Esophagus squamous epithelium (tissue), 5 donors: Measurements from ENCODE around the gene ERAL1. TPM values are rescaled to one million over a fixed set of nuclear protein-coding genes. Genes with fewer than 3 reads are reported as not detected.

Experiments used
- DNase-seq: peaks from one replicate; lab custom pipeline; 2025; lab: John Stamatoyannopoulos, UW
- H3K27ac ChIP-seq, 4 donors: fragments of 200-600 bp; sonication (generic); one replicate each; pipeline ENCODE4 v1.5.1; 2016 to 2019; ENCODE audit warnings: mild to moderate bottlenecking in 1 of 4
- H3K27me3 ChIP-seq, 4 donors: fragments of 200-600 bp; sonication (generic); 1 replicate in 3 of 4; 2 replicates in 1 of 4; pipeline versions ENCODE4 v1.5.1 to v1.6.0; 2017 to 2021; ENCODE audit warnings: antibody characterized with exemption in 1 of 4
- H3K36me3 ChIP-seq, 3 donors: fragments of 200-600 bp; sonication (generic); one replicate each; pipeline ENCODE4 v1.5.1; 2016 to 2019
- H3K4me1 ChIP-seq, 3 donors: fragments of 200-600 bp; sonication (generic); one replicate each; pipeline ENCODE4 v1.5.1; 2017 to 2019
- H3K4me3 ChIP-seq, 4 donors: fragments of 200-600 bp; sonication (generic); 1 replicate in 3 of 4; 2 replicates in 1 of 4; pipeline ENCODE4 v1.5.1; 2016 to 2019; ENCODE audit warnings: mild to moderate bottlenecking in 2 of 4, moderate library complexity in 1 of 4
- H3K9me3 ChIP-seq, 3 donors: fragments of 200-600 bp; sonication (generic); one replicate each; pipeline ENCODE4 v1.5.1; 2016 to 2019
- POLR2A ChIP-seq, 4 donors: fragments of 450-650 bp; IDR thresholded peaks; one replicate each; pipeline ENCODE4 v1.6.1; 2017; ENCODE audit warnings: antibody characterized with exemption in 4 of 4, mild to moderate bottlenecking in 4 of 4, moderate library complexity in 3 of 4
- WGBS, 2 donors: methylation state at CpG; one replicate each; pipeline ENCODE4 v1.1.5; 2018; 5-methylcytosine and 5-hydroxymethylcytosine counted together
- intact Hi-C: fragments of 100-400 bp; cut with DNase I; formaldehyde crosslinking; loops from one replicate; pipeline ENCODE4 v1.15.0; 2022
- total RNA-seq, 4 donors: library from RNA; depleted of rRNA; stranded (reverse); fragments of >200 nt; gene quantifications; one replicate each; pipeline ENCODE4 v1.1.0, GENCODE V29; 2016
- TF ChIP-seq, protein P1 (sequence below), 6 experiments: fragments of 450-650 bp in 4 of 6; fragments of 200-600 bp in 2 of 6; sonication (generic) in 2 of 6; IDR thresholded peaks; one replicate each; pipeline ENCODE4 v1.5.1; 2016 to 2019; ENCODE audit warnings: antibody characterized with exemption in 6 of 6, mild to moderate bottlenecking in 4 of 6, moderate library complexity in 4 of 6
- donor health status: DM: yes; HTN: yes; CAD: no.

ERAL1 gene
- total RNA-seq, 4 donors from 2014 or later, result 24.7 to 41.6 (median 37.8) TPM

DNA sequence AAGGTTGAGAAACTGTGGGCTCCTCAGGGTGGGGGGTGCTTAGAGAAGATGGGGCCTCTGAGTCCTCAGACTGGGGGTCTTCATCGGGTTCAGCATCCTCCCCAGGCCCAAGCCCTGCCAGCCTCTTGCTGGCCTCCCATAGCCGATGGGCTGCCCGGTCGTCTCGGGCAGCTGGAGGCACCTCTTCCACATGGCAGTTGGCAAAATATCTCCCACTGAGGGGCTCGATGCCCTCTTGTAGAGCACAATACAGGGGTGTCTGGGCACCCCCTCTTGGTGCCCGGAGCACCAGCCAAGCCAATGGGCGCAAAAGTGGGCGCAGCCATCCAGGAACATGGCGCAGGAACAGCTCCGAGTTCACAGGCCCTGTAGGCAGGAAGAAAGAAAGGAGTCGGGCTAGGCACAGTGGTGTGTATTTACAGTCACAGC is 43.7 kb downstream of the ERAL1 start:
- WGBS, 2 donors, result 54 to 88% methylated on average over 2 to 11 of the region's 12 CpGs
- peak overlapping the region; percentile 91 to 98 (median 96) for H3K27ac ChIP-seq
- H3K4me3 ChIP-seq, result no peak overlapping the region
- H3K36me3 ChIP-seq, result peaks cover 0 to 5% (median 0%) of the 10 kb centered on the region in 3 donors
- DNase-seq, result no peak
- no peaks in the 10 kb centered on the region for H3K27me3 ChIP-seq
- no peaks in the 10 kb centered on the region for H3K9me3 ChIP-seq
- TF ChIP-seq, protein P1, sequence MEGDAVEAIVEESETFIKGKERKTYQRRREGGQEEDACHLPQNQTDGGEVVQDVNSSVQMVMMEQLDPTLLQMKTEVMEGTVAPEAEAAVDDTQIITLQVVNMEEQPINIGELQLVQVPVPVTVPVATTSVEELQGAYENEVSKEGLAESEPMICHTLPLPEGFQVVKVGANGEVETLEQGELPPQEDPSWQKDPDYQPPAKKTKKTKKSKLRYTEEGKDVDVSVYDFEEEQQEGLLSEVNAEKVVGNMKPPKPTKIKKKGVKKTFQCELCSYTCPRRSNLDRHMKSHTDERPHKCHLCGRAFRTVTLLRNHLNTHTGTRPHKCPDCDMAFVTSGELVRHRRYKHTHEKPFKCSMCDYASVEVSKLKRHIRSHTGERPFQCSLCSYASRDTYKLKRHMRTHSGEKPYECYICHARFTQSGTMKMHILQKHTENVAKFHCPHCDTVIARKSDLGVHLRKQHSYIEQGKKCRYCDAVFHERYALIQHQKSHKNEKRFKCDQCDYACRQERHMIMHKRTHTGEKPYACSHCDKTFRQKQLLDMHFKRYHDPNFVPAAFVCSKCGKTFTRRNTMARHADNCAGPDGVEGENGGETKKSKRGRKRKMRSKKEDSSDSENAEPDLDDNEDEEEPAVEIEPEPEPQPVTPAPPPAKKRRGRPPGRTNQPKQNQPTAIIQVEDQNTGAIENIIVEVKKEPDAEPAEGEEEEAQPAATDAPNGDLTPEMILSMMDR (IDR thresholded peaks at IDR 0.05), result no peak
- no peak for TF ChIP-seq POLR2A (IDR thresholded peaks at IDR 0.05)
- H3K4me1 ChIP-seq, result peaks cover 35 to 80% (median 51%) of the 10 kb centered on the region in 3 donors
- intact Hi-C loops, result no loop called here

DNA sequence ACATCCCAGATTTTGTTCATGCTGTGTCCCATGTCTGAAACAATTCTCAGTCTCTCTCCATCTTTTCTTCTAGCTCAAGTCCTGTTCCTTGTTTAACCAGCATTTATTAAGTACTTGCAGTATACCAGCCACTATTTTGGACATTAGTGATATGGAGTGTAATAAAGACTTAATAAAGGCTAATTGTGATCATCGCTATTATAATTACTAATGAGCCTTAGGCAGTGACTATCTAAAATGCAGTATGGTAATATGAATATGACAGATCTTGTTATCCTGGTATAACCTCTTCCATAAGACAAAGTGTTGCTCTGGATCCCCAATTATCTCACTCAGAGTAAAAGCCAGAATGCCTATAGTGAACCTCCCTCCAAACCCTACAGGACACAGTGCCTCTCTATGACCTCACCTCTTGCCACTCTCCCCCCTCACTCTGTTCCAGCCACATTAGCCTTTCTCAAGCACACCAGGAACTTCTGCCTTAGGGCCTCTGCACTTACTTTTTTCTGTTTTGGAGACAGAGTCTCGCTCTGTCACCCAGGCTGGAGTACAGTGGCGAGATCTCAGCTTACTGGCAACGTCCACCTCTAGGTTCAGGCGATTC is 44.5 kb downstream of the ERAL1 start:
- H3K27ac ChIP-seq, result peak overlapping the region in 3 of 4 donors; percentile 19 to 98 (median 97)
- DNase-seq, result no peak
- H3K36me3 ChIP-seq, result peaks cover 0 to 5% (median 0%) of the 10 kb centered on the region in 3 donors
- H3K9me3 ChIP-seq, result no peaks in the 10 kb centered on the region
- H3K27me3 ChIP-seq, result no peaks in the 10 kb centered on the region
- no peak overlapping the region for H3K4me3 ChIP-seq
- H3K4me1 ChIP-seq, result peaks cover 30 to 80% (median 46%) of the 10 kb centered on the region in 3 donors
- intact Hi-C loops, result no loop called here
- TF ChIP-seq POLR2A (IDR thresholded peaks at IDR 0.05), result no peak
- TF ChIP-seq, protein P1 (IDR thresholded peaks at IDR 0.05), result no peak
- WGBS, 2 donors, result 91 to 99% methylated on average over 5 of the region's 5 CpGs

DNA sequence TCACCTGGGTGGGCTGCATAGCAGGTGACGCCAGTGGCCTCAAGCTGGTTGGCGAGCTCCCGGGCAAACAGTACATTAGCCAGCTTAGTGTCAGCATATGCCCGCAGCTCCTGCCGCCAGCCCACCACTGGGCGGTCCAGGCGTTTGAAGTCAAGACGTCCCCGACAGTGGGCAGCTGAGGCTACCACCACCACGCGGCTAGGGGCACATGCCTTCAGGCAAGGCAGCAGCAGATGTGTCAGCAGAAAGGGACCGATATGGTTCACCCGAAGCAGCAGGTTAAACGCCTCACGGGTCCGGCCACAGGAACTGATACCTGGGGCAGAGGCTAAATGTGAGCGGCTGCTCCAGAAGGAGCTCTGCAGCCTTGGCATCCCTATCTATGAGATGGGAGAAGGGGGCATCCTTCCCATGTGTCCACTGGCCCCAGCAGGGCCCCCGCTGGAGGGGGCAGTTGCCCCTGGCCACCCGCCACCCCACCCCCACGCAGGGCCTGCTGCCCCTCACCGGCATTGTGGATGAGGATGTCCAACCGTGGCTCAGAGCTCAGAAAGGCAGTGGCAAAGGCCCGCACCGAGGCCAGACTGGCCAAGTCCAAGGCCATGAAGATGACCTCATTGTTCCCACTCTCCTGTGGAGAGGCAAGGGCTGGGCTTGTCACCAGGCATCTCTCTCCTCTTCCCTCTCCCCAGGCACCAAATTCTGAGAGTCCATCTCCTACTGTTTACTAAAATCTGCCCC is 46.3 kb downstream of the ERAL1 start:
- Histone ChIP-seq H3K27me3 (no peaks in the 10 kb centered on the region), H3K4me3 (peak overlapping the region in 1 of 4 donors; percentile 92), H3K9me3 (no peaks in the 10 kb centered on the region), H3K27ac (no peak overlapping the region), H3K36me3 (peaks cover 1 to 13% (median 3%) of the 10 kb centered on the region in 3 donors), H3K4me1 (peaks cover 24 to 69% (median 28%) of the 10 kb centered on the region in 3 donors)
- WGBS, 2 donors, result 80 to 92% methylated on average over 3 to 11 of the region's 24 CpGs
- intact Hi-C loops, result no loop called here
- TF ChIP-seq, protein P1 (IDR thresholded peaks at IDR 0.05), result no peak
- no peak for TF ChIP-seq POLR2A (IDR thresholded peaks at IDR 0.05)
- no peak for DNase-seq

DNA sequence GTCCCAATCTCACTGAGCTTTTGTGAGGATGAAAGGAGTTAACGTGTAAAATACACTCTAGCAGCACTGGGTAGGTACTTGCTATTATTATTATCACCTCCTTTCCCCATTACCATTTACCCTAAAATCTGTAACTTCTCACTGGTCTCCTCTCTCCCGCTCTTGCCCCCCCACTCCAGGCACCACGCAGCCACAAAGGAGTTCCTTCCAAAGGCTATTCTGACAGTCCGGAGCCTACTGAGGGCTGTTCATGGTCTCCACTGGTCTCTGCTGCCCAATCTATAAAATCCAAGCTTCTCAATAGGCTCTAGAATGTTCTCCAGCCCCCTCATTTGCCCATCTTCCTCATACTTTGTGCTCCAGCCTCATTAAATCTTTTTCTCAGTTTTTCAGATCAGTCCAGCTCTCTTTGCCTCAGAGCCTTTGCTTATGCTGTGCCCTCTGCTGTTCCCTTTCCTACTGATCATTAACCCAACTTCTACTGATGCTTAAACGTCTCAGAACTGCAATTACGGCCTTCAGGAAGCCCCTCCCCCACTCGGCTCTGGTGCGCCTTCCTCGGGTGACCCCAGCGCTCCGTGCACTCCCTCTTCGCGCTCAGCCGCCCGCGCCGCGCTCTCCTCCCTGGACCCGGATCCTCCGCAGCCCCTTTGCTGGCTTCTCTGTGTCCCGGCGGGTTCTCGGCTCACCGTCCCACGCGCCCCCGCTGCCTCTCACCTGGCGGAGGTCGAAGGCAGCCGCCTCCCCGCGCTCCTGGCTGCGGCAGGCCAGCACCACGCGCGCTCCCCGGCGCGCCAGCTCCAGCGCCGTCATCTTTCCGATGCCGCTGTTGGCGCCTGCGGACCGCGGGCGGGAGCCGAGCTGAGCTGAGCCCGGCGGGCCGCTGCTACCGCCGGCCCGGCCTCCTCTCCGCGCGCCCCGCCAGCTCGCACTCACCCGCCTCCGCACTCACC is 47.3 kb downstream of the ERAL1 start:
- no peaks in the 10 kb centered on the region for H3K9me3 ChIP-seq
- intact Hi-C loops, result no loop called here

More for the DNA sequence above, 47.3 kb downstream of the ERAL1 start:
- Histone ChIP-seq H3K36me3 (peaks cover 6 to 23% (median 7%) of the 10 kb centered on the region in 3 donors), H3K4me1 (peaks cover 18 to 71% (median 26%) of the 10 kb centered on the region in 3 donors), H3K27me3 (no peaks in the 10 kb centered on the region), H3K27ac (peak overlapping the region; percentile 78 to 95 (median 88)), H3K4me3 (peak overlapping the region; percentile 55 to 92 (median 82))
- peak in 1 of 4 donors; percentile 30 for TF ChIP-seq POLR2A (IDR thresholded peaks at IDR 0.05)
- TF ChIP-seq, protein P1 (IDR thresholded peaks at IDR 0.05), result no peak
- no peak for DNase-seq
- WGBS, 2 donors, result 6 to 9% methylated on average over 20 to 26 of the region's 62 CpGs
